T47D (cell line): ENCODE measurements around the gene ARL15.
A peak's percentile ranks its signal among the peaks of the same experiment; 100 is the strongest.

ENCODE experiments used
- DNase-seq, 2 experiments: peaks; one replicate each; pipeline versions ENCODE4 v3.0.0 to v3.0.0-alpha.2; 2011 to 2012; ENCODE audit warnings: low read depth in 1 of 2, low spot score in 1 of 2
- JUND ChIP-seq: IDR thresholded peaks from 2 replicates; pipeline ENCODE4 v1.6.1; 2012; ENCODE audit warnings: low read depth
- in situ Hi-C: cut with HindIII; loops from 2 replicates; pipeline ENCODE4 v1.10.0; 2016; ENCODE audit warnings: low sequenced_read_pairs, low pct_unique_long_range_greater_than_20kb

The ARL15 gene

DNA sequence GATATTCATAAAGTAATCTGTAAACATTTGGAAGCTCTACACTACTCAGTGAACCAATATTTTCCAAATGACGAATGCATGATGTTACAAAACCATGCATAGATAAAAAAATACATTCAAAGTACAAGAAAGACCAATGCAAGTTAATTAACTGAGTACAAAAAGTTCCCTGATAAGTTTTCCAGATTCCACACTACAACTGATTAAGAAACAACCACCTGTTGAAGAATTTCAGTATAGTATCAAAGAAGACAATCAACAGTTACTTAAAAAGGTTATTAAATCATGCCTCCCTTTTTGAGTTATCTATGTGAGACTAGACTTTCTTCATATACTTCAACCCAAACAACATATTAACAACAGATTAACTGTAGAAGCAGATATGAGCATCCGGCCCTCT is 192.4 kb downstream of the ARL15 start:
- in situ Hi-C loops: no loop called here
- no peak for TF ChIP-seq JUND
- no peak for DNase-seq

DNA sequence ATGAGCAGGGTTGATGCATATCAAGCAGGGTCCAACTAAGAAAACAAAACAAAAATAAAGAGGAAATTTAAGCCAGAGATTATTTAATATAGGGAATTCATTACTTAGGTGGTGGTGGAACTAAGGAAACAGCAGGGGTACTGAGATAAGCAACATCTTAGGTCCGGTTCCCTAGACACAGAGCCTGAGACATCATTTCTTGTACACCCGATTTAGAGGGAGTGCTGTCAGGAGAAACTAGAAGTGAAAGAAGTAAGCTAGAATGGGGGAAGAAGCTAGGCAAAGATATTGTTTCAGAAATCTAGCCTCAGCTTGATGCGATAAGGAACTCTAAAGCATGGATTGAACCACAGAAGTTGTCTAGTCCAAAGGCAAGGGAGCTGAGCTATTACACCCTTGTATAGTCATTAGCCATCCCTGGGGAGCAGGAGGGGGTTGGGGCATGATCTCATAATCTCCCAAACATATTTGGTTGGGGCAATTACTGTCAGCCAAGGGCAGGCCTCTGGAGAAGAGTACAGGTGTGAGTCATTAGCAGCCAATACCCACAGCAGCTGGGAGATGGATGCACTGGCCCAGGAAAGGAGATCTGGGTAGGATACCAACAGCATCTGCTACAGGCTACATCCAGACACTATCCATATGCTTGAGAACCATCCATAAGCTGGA is 194.5 kb downstream of the ARL15 start:
- in situ Hi-C loops: no loop called here
- DNase-seq: no peak

DNA sequence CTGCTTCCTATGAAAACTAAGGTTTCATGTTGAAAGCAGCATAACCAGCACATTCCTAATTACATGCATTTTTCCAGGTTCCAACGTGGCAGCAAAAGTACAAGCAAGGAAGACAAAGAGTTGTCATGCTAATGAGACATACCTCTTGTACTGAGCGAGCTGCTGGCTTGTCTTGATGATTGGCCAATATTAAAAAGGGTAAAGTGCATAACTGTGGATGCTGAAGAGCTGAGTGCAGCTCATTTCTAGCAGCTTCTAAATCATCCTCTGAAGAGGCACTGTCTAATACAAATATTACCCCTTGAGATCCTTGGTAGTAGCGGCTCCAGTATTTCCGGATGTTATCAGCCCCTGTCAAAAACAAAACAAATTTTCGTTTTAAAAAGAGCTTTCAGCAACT is 197.3 kb downstream of the ARL15 start:
- in situ Hi-C loops: no loop called here

More for the DNA sequence above, 194.5 kb downstream of the ARL15 start:
- TF ChIP-seq JUND: no peak

DNA sequence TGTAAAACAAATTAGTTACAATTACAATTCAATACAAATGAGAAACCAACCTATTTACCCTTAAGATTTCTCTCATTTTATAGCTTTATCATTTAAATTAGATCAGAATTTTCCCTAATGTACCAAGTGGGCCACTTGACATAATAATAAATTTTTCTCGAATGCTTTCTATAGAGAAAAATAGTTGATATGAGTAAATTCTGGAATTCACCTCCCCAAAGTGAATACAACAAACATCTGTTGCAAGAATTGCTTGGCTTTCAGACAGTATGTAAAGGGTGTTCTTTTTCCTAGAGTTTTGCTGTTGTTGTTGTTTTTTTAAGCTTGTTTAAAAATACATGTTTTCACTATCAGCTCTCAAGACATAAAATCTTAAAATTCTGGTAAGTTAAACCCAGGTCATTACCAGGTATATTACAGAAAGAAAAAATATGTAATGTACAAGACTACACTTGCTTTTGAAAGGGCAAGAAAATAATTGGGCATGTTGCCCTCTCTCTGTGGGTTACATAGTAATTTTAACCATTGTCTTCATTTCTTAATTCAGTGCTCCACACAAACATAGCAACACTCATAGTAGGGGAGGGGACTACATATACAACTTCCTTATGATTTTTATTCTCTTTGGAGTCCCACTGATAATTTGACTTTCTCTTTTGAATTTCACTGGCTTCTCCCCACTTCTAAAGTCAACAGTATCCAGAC is 200.6 kb downstream of the ARL15 start:
- DNase-seq: no peak
- TF ChIP-seq JUND: no peak
- in situ Hi-C loops: no loop called here

More for the DNA sequence above, 197.3 kb downstream of the ARL15 start:
- no peak for TF ChIP-seq JUND
- no peak for DNase-seq

DNA sequence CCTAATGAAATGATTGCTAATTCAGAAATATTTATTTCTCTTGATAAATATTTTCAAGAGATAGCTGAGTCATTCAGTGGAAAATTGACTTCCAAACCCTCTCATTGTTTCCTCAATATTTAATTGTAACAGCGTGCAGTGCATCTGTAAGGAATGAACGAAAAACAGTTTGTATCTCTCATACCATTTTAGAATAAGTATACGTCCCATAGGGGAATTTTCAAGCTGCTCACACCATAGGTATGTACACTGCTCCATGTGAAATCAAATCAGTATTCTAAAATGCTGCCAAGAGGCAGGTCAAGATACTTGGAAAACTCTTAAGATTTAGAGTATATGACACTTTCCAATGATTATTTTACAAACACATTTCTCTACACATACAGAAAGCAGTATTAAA is 202.2 kb downstream of the ARL15 start:
- in situ Hi-C loops: no loop called here
- DNase-seq: no peak
- TF ChIP-seq JUND: no peak

DNA sequence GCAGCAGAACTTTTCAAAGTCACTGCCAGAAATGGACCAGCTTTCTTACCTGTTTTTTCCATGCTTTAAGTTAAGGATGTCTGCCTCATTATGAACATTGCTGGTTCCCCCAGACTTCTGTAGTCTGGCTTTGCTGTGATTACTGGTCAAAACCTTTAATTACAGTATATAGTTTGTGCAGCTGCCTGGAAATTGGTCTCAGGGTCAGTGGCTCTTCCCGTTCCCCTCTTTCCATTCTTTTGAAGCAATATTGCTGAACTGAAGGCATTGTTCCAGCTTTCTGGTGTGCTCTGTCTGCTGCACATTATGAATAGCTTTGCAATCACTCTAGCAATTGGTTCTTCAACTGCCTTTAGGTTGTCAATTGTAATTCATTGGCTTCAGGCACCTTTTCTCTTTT is 206.5 kb downstream of the ARL15 start:
- no peak for TF ChIP-seq JUND
- DNase-seq: no peak
- in situ Hi-C loops: no loop called here

DNA sequence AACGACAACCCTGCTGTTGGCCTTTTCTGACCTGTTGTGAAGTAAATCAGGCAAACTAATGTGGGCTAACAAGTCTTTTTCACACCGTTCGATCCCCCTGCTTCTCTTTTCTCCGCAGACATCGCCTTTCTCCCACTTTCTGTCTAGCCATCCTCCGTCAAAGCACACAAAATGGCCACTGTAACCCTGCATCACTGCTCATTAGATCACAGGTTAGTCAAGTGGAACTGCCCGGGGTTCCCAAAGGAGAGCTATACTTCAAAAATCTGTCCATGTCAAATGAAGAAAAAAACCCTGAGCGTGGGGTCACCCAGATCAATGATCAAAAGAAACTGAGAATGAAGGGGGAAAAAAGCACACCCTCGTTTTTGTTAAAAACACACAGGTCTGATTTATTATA is 212.1 kb downstream of the ARL15 start:
- DNase-seq: no peak
- in situ Hi-C loops: no loop called here
- no peak for TF ChIP-seq JUND

DNA sequence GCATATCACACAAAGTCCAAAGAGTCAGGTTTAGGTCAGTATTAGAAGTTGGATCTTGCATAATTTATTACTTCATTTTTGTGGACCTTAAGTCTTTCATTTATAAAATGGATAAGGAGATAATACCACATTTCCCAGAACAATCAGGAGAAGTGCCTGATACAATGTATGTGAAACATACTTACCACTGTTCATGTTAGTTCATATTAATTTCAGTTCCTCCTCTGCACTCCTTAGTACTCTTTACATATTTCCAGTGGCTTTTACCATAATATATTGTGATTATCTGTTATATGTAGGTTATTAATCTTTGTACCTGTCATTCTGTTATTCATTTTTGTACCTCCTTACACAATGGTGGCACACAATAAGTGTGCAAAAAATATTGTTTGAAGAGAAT is 214.4 kb downstream of the ARL15 start:
- DNase-seq: no peak
- in situ Hi-C loops: no loop called here
- no peak for TF ChIP-seq JUND

DNA sequence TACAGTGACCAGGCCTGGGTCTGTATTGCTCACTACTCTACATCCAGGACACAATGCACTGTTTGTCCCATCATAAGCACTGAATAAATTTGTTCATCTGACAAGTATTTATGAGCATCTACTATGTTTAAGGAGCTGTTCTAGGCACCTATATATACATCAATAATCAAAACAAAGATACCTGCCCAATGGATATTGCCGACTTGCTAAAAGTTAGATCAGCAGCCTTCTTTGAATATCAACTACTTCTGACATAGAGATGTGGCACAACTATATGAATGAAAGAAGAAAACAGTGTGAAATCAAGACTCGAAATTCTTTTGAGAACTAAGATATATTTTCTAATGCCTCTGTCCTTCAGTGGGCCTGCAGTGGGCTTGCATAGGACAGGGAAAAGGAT is 215.7 kb downstream of the ARL15 start:
- in situ Hi-C loops: no loop called here
- DNase-seq: no peak
- no peak for TF ChIP-seq JUND

DNA sequence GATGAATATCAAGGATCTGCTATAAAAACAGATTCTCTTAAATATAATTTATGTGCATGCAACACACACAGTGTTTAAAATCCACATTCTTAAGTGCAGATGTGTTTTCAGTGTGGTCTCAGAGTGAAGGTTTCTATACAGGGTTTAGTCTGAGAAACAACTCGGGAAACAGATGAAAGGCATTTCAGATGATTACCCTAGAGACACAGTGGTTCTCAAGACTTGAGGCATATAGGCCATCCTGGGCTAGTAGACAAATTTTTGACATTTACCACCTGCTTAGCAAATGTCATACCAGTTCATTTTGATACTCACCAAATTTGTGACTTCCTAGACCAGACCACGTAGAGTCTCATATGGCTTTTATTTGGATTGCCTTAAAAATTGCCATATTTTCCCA is 216.5 kb downstream of the ARL15 start:
- TF ChIP-seq JUND: no peak
- no peak for DNase-seq
- in situ Hi-C loops: no loop called here

DNA sequence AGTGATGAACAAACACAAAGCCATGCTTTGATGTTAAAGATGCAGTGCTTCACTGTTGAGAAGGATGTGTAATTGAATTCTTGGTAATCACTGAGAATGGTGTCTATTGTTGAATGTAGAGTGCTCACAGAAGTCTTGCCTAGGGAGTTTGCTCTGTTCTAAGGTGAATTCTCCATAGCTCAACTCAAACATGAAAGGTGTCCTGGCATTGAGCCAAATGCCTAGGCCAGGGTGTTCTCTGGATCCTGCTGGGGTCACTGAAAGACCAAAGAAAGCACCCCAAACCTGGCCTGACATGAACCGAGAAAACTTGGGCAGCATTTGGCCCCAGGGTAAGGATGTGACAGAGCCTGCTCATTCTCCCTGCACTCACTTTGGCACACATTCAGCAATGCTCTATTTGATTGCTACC is 217.3 kb downstream of the ARL15 start:
- TF ChIP-seq JUND: no peak
- DNase-seq: peak in 1 of 2 experiments; percentile 61
- in situ Hi-C loops: no loop called here

DNA sequence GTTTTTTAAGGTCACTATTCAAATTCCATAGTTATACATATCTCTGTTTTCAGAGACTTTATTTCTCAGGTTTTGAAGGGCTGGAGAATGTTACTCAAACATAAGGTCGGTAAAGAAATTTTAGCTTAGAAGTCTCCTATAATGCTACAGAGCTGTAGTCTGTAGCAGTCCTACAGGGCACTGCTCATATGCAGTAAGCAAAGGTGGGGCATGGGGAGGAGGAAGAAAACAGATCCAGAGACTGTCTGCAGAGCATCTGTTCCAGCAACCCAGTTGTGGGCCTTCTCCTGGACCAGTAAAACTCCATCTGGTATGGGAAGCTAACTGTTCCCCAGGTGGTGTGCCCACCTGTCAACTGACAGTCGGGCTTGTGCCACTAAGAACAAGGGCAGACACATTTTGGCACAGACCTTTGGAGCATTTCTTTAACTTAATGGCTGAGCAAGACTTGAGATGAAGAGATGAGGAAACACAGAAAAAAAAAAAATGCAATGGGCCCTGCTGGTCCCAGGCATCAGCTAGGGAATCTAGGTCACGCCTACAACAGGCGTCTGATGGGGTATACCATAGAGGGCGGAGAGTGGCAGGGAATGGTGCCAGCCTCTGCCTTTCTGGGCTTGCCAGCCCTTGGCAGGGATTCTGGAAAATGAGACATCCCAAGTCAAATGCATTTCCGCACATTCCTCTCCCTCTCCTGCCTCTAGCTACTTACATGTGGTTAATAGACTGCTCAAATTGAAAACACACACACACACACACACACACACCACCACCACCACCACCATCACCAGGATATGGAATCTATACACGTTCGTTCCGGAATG is 218.9 kb downstream of the ARL15 start:
- TF ChIP-seq JUND: no peak
- in situ Hi-C loops: no loop called here
- no peak for DNase-seq
